Left cardiac atrium (tissue), 4 donors: ENCODE measurements around the gene EIF3M. TPM values are rescaled to one million over a fixed set of nuclear protein-coding genes. Genes with fewer than 3 reads are reported as not detected.
"Not testable (repeated sequence)": the region's sequence is repeated elsewhere in the genome, so short reads cannot be mapped to it uniquely, and the experiment has no call there.

Experiments used
- ATAC-seq, 2 donors: fragments of 200-7000 bp; cut with Tn5 transposase; one replicate each; pipeline ENCODE4 v1.9.1; 2020; ENCODE audit warnings: mild to moderate bottlenecking in 2 of 2, moderate library complexity in 2 of 2
- DNase-seq: peaks from one replicate; pipeline ENCODE4 v3.0.0-alpha.2; 2020
- intact Hi-C, 2 donors: fragments of 100-400 bp; cut with DNase I; formaldehyde crosslinking; loops; one replicate each; pipeline versions ENCODE4 v1.14.1 to v1.15.1; 2022 to 2023
- total RNA-seq, 2 donors: library from RNA; stranded (reverse); fragmentation: NEBNext Ultra II Directional; extraction: Animal tissue kit (Norgen Biotek cat#: 25700); gene quantifications; one replicate each; pipeline ENCODE4 v1.2.1, GENCODE V29; 2021
- donor health status: DM: no; HTN: yes; CAD: no.
- donor health status: DM: no; HTN: yes; CAD: no; lungs with severe emphysema.
- donor health status: DM: yes; HTN: yes; CAD: no.
- donor health status: Dilated cardiomyopathy.

Gene EIF3M
- total RNA-seq, 2 donors from 2014 or later, result 145 to 180 TPM

- intact Hi-C loops, result loop anchor here in 1 of 2 donors (10.0 kb wide), 1 partner anchor 160 kb away; no protein-coding TSS in a partner anchor
- ATAC-seq, result no peak
- no peak for DNase-seq
Observed at GRCh38 chr11:32584921-32585320, 1.3 kb downstream of the EIF3M start.

GRCh38 chr11:32586576-32587190 lies 3.1 kb downstream of the EIF3M start:
- ATAC-seq, result no peak
- intact Hi-C loops, result loop anchor here in 1 of 2 donors (10.0 kb wide), 1 partner anchor 162 kb away; no protein-coding TSS in a partner anchor

GRCh38 chr11:32594272-32594671 lies 10.6 kb downstream of the EIF3M start:
- ATAC-seq (no peak), DNase-seq (no peak)
- intact Hi-C loops, result no loop called here

More at GRCh38 chr11:32586576-32587190, 3.1 kb downstream of the EIF3M start:
- DNase-seq, result no peak

GRCh38 chr11:32596114-32596513 lies 12.5 kb downstream of the EIF3M start:
- ATAC-seq, DNase-seq, intact Hi-C loops: not testable (repeated sequence)

GRCh38 chr11:32597921-32598320 lies 14.3 kb downstream of the EIF3M start:
- ATAC-seq (no peak), DNase-seq (no peak)
- intact Hi-C loops, result no loop called here

- ATAC-seq, result no peak
- intact Hi-C loops, result no loop called here
- no peak for DNase-seq
Observed at GRCh38 chr11:32602657-32603415, 19.2 kb downstream of the EIF3M start.

- no peak for ATAC-seq
- intact Hi-C loops, result no loop called here
Observed at GRCh38 chr11:32606220-32606619, 22.6 kb downstream of the EIF3M start.

GRCh38 chr11:32608826-32609225 lies 25.2 kb downstream of the EIF3M start:
- ATAC-seq, DNase-seq, intact Hi-C loops: not testable (repeated sequence)

More at GRCh38 chr11:32606220-32606619, 22.6 kb downstream of the EIF3M start:
- DNase-seq, result no peak

GRCh38 chr11:32610797-32611352 lies 27.2 kb downstream of the EIF3M start:
- intact Hi-C loops, result loop anchor here in 1 of 2 donors (10.0 kb wide), 1 partner anchor 286 kb away; no protein-coding TSS in a partner anchor
- ATAC-seq (no peak), DNase-seq (no peak)

- intact Hi-C loops, result loop anchor here in 1 of 2 donors (10.0 kb wide), 1 partner anchor 289 kb away; no protein-coding TSS in a partner anchor
- ATAC-seq (no peak), DNase-seq (no peak)
Observed at GRCh38 chr11:32613500-32614151, 30.0 kb downstream of the EIF3M start.

GRCh38 chr11:32615422-32615821 lies 31.8 kb downstream of the EIF3M start:
- ATAC-seq, result no peak
- no peak for DNase-seq
- intact Hi-C loops, result loop anchor here in 1 of 2 donors (10.0 kb wide), 1 partner anchor 291 kb away; no protein-coding TSS in a partner anchor

GRCh38 chr11:32616903-32617302 lies 33.3 kb downstream of the EIF3M start:
- no peak for DNase-seq
- no peak for ATAC-seq
- intact Hi-C loops, result loop anchor here in 1 of 2 donors (10.0 kb wide), 1 partner anchor 292 kb away; no protein-coding TSS in a partner anchor

- intact Hi-C loops, result no loop called here
- no peak for ATAC-seq
- DNase-seq, result no peak
Observed at GRCh38 chr11:32630844-32631243, 47.2 kb downstream of the EIF3M start.

GRCh38 chr11:32635819-32636218 lies 52.2 kb downstream of the EIF3M start:
- no peak for ATAC-seq
- DNase-seq, result no peak
- intact Hi-C loops, result no loop called here

- ATAC-seq (no peak), DNase-seq (no peak)
- intact Hi-C loops, result no loop called here
Observed at GRCh38 chr11:32641361-32641760, 57.7 kb downstream of the EIF3M start.

GRCh38 chr11:32643526-32643925 lies 59.9 kb downstream of the EIF3M start:
- ATAC-seq (no peak), DNase-seq (no peak)
- intact Hi-C loops, result no loop called here
